DND-41 (cell line): ENCODE measurements around the gene CHCHD5.

Experiments
- ATAC-seq: fragments of 200-7000 bp; cut with Tn5 transposase; 3 replicates; pipeline ENCODE4 v1.9.1; 2021; ENCODE audit warnings: low read depth; ENCODE audit not compliant: insufficient read depth
- DNase-seq: peaks from one replicate; pipeline ENCODE4 v3.0.0-alpha.2; 2020
- H2AFZ ChIP-seq: 2 replicates; pipeline ENCODE4 v1.6.0; 2012; ENCODE audit warnings: low read depth, low read length
- H3K27ac ChIP-seq: 2 replicates; pipeline ENCODE4 v1.5.1; 2012; ENCODE audit warnings: low read length, inconsistent platforms
- H3K27me3 ChIP-seq: fragments of 200-600 bp; sonication (generic); 2 replicates; pipeline ENCODE4 v1.6.0; 2012; ENCODE audit warnings: low read length, mild to moderate bottlenecking, inconsistent platforms; ENCODE audit not compliant: insufficient read depth, poor library complexity
- H3K36me3 ChIP-seq: 2 replicates; pipeline ENCODE4 v1.5.1; 2012; ENCODE audit warnings: low read length, inconsistent platforms; ENCODE audit not compliant: insufficient read depth
- H3K4me1 ChIP-seq: 2 replicates; pipeline ENCODE4 v1.5.1; 2012; ENCODE audit warnings: mild to moderate bottlenecking, low read length; ENCODE audit not compliant: insufficient read depth
- H3K4me2 ChIP-seq: 2 replicates; pipeline ENCODE4 v1.6.0; 2012; ENCODE audit warnings: mild to moderate bottlenecking, moderate library complexity, low read length, inconsistent platforms; ENCODE audit not compliant: insufficient read depth
- H3K4me3 ChIP-seq, 2 experiments: fragments of 200-600 bp in 1 of 2; shearing (Covaris generic) in 1 of 2; 2 replicates each; pipeline ENCODE4 v1.5.1; 2012 to 2016; ENCODE audit warnings: inconsistent platforms in 2 of 2, low read length in 2 of 2, mild to moderate bottlenecking in 2 of 2, low read depth in 1 of 2, moderate library complexity in 1 of 2
- H3K79me2 ChIP-seq: 2 replicates; pipeline ENCODE4 v1.6.0; 2012; ENCODE audit warnings: low read length, inconsistent platforms; ENCODE audit not compliant: insufficient read depth
- H3K9ac ChIP-seq: 2 replicates; pipeline ENCODE4 v1.6.0; 2012; ENCODE audit warnings: low read depth, mild to moderate bottlenecking, inconsistent platforms, low read length, moderate library complexity
- H3K9me3 ChIP-seq: 2 replicates; pipeline ENCODE4 v1.5.1; 2012; ENCODE audit warnings: low read length, moderate library complexity, mild to moderate bottlenecking, inconsistent platforms; ENCODE audit not compliant: insufficient read depth, severe bottlenecking
- H4K20me1 ChIP-seq: 2 replicates; pipeline ENCODE4 v1.6.0; 2012; ENCODE audit warnings: low read length; ENCODE audit not compliant: insufficient read depth
- CTCF ChIP-seq: IDR thresholded peaks from 2 replicates; pipeline ENCODE4 v1.5.1; 2012; ENCODE audit warnings: borderline replicate concordance, low read length, moderate library complexity, mild to moderate bottlenecking; ENCODE audit not compliant: poor library complexity, severe bottlenecking; ENCODE audit errors: extremely low read depth
- EZH2 ChIP-seq: IDR thresholded peaks from 3 replicates; pipeline ENCODE4 v1.6.1; 2012; ENCODE audit warnings: borderline replicate concordance, low read depth, mild to moderate bottlenecking, moderate library complexity, low read length, inconsistent platforms; ENCODE audit not compliant: severe bottlenecking

Gene CHCHD5

DNA sequence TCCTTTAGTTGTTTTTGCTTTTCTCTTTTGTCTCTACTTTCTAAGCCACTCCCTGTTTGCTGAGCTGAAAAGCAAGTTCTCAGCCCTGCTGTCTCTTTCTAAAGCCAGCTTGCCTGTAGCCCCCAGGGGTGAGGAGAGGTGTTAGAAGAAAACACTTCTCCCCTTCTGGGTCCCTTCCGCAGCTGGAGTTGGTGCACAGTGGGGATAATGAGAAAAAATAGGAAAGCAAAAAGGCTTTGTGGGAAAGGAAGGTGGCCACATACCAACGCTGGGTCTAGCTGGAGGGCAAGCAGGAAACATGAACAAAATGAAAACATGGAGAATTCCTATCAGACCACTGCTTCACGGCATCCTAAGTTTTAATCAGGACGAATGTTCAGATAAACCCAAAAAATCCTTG is 45.9 kb downstream of the CHCHD5 start:
- no peak for ATAC-seq
- Histone ChIP-seq H4K20me1 (no peaks in the 10 kb centered on the region), H3K27me3 (no peaks in the 10 kb centered on the region), H3K4me1 (peaks cover 50% of the 10 kb centered on the region), H3K9ac (peak overlapping the region; percentile 19), H2AFZ (peak overlapping the region; percentile 59), H3K27ac (peak overlapping the region; percentile 74), H3K4me3 (peak overlapping the region in 1 of 2 experiments; percentile 50; a peak in 2 of 4 replicates), H3K79me2 (no peaks in the 10 kb centered on the region), H3K4me2 (peak overlapping the region; percentile 67), H3K9me3 (no peaks in the 10 kb centered on the region), H3K36me3 (no peaks in the 10 kb centered on the region)
- no peak for TF ChIP-seq EZH2
- no peak for TF ChIP-seq CTCF
- DNase-seq: no peak

DNA sequence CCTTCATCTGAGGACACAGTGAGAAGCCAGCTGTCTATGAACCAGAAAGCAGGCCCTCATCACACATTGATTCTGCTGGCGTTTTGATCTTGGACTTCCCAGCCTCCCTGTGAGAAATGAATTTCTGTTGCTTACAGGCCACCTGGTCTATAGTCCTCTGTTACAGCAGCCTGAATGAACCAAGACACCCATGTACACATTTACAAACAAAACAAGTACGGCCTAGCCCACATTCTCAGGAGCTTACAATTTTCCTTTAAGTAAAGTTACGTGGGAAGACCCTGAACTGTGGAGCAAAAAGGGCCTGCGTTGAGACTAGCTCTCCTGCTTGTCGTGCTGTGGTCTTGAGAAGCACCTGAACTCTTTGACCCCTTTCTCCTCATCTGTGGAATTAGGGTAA is 49.3 kb downstream of the CHCHD5 start:
- Histone ChIP-seq H3K27ac (no peak overlapping the region), H3K9ac (no peak overlapping the region)

GRCh38 chr2:112634153-112634873 is 49.9 kb downstream of the CHCHD5 start:
- H2AFZ ChIP-seq: no peak overlapping the region
- no peak for ATAC-seq
- H3K4me3 ChIP-seq: no peak overlapping the region
- H3K79me2 ChIP-seq: no peaks in the 10 kb centered on the region
- H3K4me1 ChIP-seq: peaks cover 37% of the 10 kb centered on the region
- no peak overlapping the region for H3K9ac ChIP-seq
- no peaks in the 10 kb centered on the region for H3K9me3 ChIP-seq
- DNase-seq: no peak
- no peak overlapping the region for H3K27ac ChIP-seq
- no peaks in the 10 kb centered on the region for H4K20me1 ChIP-seq
- TF ChIP-seq CTCF: no peak
- no peak for TF ChIP-seq EZH2
- no peaks in the 10 kb centered on the region for H3K36me3 ChIP-seq
- H3K27me3 ChIP-seq: no peaks in the 10 kb centered on the region
- H3K4me2 ChIP-seq: no peak overlapping the region

More for the DNA sequence above, 49.3 kb downstream of the CHCHD5 start:
- peaks cover 37% of the 10 kb centered on the region for H3K4me1 ChIP-seq
- no peaks in the 10 kb centered on the region for H3K27me3 ChIP-seq
- DNase-seq (no peak), ATAC-seq (no peak)
- no peaks in the 10 kb centered on the region for H4K20me1 ChIP-seq
- no peak overlapping the region for H3K4me3 ChIP-seq
- no peaks in the 10 kb centered on the region for H3K36me3 ChIP-seq
- no peaks in the 10 kb centered on the region for H3K9me3 ChIP-seq
- TF ChIP-seq EZH2: no peak
- no peak for TF ChIP-seq CTCF
- no peak overlapping the region for H3K4me2 ChIP-seq
- H2AFZ ChIP-seq: no peak overlapping the region
- no peaks in the 10 kb centered on the region for H3K79me2 ChIP-seq

DNA sequence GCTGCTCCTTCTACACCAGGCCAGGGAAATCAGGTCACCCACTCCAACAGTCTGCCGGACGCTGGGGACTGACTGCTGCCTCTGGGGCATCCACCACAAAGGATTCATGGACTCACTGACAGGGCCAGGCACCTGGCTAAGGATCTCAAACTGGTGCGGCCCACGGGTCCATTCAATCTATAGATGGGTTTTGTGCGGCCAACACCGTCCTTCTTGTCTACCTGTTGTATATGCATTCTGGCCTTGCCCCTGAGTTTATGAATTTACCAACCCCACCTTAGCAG is 50.4 kb downstream of the CHCHD5 start:
- no peaks in the 10 kb centered on the region for H3K79me2 ChIP-seq
- TF ChIP-seq EZH2 (no peak), CTCF (no peak)
- no peak overlapping the region for H2AFZ ChIP-seq
- peaks cover 33% of the 10 kb centered on the region for H3K4me1 ChIP-seq
- ATAC-seq (no peak), DNase-seq (no peak)
- H3K9ac ChIP-seq: no peak overlapping the region
- H3K9me3 ChIP-seq: no peaks in the 10 kb centered on the region
- H3K4me3 ChIP-seq: no peak overlapping the region
- no peak overlapping the region for H3K27ac ChIP-seq
- no peak overlapping the region for H3K4me2 ChIP-seq
- no peaks in the 10 kb centered on the region for H3K27me3 ChIP-seq
- H4K20me1 ChIP-seq: no peaks in the 10 kb centered on the region
- H3K36me3 ChIP-seq: no peaks in the 10 kb centered on the region
